ENCODE measurements around the gene ITM2C. TPM values are rescaled to one million over a fixed set of nuclear protein-coding genes. Genes with fewer than 3 reads are reported as not detected.

ITM2C gene
- total and polyA plus RNA-seq, 9 of the 15 experiments (the other 6 are each of a cell fraction or from before 2014, with no cell fraction given) = 0.49 to 58.8 (median 21.5) TPM

- TF ChIP-seq NEUROD1 (IDR thresholded peaks at IDR 0.05; ENCODE audit: borderline replicate concordance, low read depth, low read length, partially characterized antibody) (no peak), ARID4B (CRISPR knock-in tag; IDR thresholded peaks at IDR 0.05) (no peak)
Observed at GRCh38 chr2:230916218-230916617, 51.5 kb downstream of the ITM2C start (continued).

GRCh38 chr2:230919240-230919639 lies 54.5 kb downstream of the ITM2C start:
- intact Hi-C loops (cut with micrococcal nuclease) = no loop called here
- no peak for FAIRE-seq
- CTCF ChIA-PET (ENCODE audit: low intra/inter-chr PET ratio) = interaction anchor here (0.7 kb wide), 1 partner anchor 529 kb away, joined by 4 read pairs; no protein-coding TSS in a partner anchor
- H3K4me1 ChIP-seq (replicated peaks in 1 of 2; ENCODE audit: control insufficient read depth in 2 of 2, insufficient read depth in 2 of 2, low read length in 2 of 2) = no peaks in the 10 kb centered on the region
- H3K27me3 ChIP-seq (ENCODE audit: control insufficient read depth in 2 of 2, insufficient read depth in 2 of 2, low read length in 2 of 2) = peaks cover 0 to 7% of the 10 kb centered on the region in 2 experiments; a peak in 2 of 5 replicates
- no TSS peak for BruUV-seq (replicated peaks)
- no peak overlapping the region for H3K27ac ChIP-seq (ENCODE audit: extremely low read depth, low read depth, low read length)
- WGBS (ENCODE audit: insufficient coverage, low coverage, missing lambda C conversion rate) = 0% methylated on average over 2 of the region's 2 CpGs
- H3K79me2 ChIP-seq (ENCODE audit: control insufficient read depth, insufficient read depth, low read length) = no peaks in the 10 kb centered on the region
- no peak for ATAC-seq
- H3K4me2 ChIP-seq (ENCODE audit: insufficient read depth, low read length) = no peak overlapping the region
- POLR2A ChIA-PET = no interaction called here
- no peaks in the 10 kb centered on the region for H3K9me1 ChIP-seq (ENCODE audit: control insufficient read depth, insufficient read depth, low read length)
- DNase-seq (ENCODE audit: extremely low read depth in 1 of 4, low spot score in 3 of 4) = no peak
- no peak overlapping the region for H3K9ac ChIP-seq (ENCODE audit: insufficient read depth in 1 of 2, low read depth in 2 of 2, low read length in 2 of 2)
- H3K4me3 ChIP-seq = no peak overlapping the region
- in situ Hi-C loops (cut with MboI) = no loop called here
- no peak overlapping the region for H2AFZ ChIP-seq (ENCODE audit: low read depth, low read length)
- no peaks in the 10 kb centered on the region for H4K20me1 ChIP-seq (replicated peaks; ENCODE audit: control insufficient read depth, insufficient read depth, low read length)
- H3K36me3 ChIP-seq (ENCODE audit: control insufficient read depth, insufficient read depth, low read length) = no peaks in the 10 kb centered on the region
- no peaks in the 10 kb centered on the region for H3K9me3 ChIP-seq (replicated peaks; ENCODE audit: control insufficient read depth, insufficient read depth, low read depth, low read length)
- no peak for TF ChIP-seq LARP7 (IDR thresholded peaks at IDR 0.05)
- no peak for TF ChIP-seq TBL1XR1 (IDR thresholded peaks at IDR 0.05; ENCODE audit: low read length in 2 of 2)
- no peak for TF ChIP-seq SMARCA5 (IDR thresholded peaks at IDR 0.05)
- no peak for TF ChIP-seq RNF219 (CRISPR knock-in tag; IDR thresholded peaks at IDR 0.05)
- TF ChIP-seq POLR2H (tag; IDR thresholded peaks at IDR 0.05; ENCODE audit: low read depth) = no peak
- TF ChIP-seq CAMTA2 (CRISPR knock-in tag; conservative IDR thresholded peaks at IDR 0.05) = no peak
- no peak for TF ChIP-seq ZNF354B (CRISPR knock-in tag; IDR thresholded peaks at IDR 0.05)
- no peak for TF ChIP-seq ATF7 (IDR thresholded peaks at IDR 0.05)
- TF ChIP-seq RAD21 (CRISPR knock-in tag; conservative IDR thresholded peaks at IDR 0.05 in 1 of 2, IDR thresholded peaks at IDR 0.05 in 1 of 2) = no peak
- no peak for TF ChIP-seq ZNF449 (CRISPR knock-in tag; IDR thresholded peaks at IDR 0.05)
